ENCODE measurements around the gene TMEM117.

The TMEM117 gene

DNA sequence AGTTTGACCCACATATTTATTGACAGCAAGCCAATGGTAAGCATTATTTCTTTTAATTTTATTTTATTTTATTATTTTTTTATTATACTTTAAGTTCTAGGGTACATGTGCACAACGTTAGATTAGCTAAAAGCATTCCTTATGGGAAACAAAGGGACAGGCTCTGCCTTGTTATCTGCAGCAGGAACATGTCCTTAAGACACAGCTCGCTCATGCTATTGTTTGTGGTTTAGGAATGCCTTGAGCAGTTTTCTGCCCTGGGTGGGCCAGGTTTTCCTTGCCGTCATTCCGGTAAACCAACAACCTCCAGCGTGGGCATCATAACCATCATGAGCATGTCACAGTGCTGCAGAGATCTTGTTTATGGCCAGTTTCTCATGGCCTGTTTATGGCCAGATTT, 370.2 kb downstream of the TMEM117 start:
- no peaks in the 10 kb centered on the region for H3K27me3 ChIP-seq
- H3K9me3 ChIP-seq, result peaks cover 0 to 6% (median 0%) of the 10 kb centered on the region in 3 donors
- intact Hi-C loops (cut with DNase I; ENCODE audit: low total_unique reads), result no loop called here
- no peak overlapping the region for H3K4me3 ChIP-seq
- H3K27ac ChIP-seq, result no peak overlapping the region
- no peaks in the 10 kb centered on the region for H3K36me3 ChIP-seq
- no peaks in the 10 kb centered on the region for H3K4me1 ChIP-seq
- no peak for DNase-seq
- TF ChIP-seq, protein P1, sequence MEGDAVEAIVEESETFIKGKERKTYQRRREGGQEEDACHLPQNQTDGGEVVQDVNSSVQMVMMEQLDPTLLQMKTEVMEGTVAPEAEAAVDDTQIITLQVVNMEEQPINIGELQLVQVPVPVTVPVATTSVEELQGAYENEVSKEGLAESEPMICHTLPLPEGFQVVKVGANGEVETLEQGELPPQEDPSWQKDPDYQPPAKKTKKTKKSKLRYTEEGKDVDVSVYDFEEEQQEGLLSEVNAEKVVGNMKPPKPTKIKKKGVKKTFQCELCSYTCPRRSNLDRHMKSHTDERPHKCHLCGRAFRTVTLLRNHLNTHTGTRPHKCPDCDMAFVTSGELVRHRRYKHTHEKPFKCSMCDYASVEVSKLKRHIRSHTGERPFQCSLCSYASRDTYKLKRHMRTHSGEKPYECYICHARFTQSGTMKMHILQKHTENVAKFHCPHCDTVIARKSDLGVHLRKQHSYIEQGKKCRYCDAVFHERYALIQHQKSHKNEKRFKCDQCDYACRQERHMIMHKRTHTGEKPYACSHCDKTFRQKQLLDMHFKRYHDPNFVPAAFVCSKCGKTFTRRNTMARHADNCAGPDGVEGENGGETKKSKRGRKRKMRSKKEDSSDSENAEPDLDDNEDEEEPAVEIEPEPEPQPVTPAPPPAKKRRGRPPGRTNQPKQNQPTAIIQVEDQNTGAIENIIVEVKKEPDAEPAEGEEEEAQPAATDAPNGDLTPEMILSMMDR (IDR thresholded peaks at IDR 0.05), result no peak

DNA sequence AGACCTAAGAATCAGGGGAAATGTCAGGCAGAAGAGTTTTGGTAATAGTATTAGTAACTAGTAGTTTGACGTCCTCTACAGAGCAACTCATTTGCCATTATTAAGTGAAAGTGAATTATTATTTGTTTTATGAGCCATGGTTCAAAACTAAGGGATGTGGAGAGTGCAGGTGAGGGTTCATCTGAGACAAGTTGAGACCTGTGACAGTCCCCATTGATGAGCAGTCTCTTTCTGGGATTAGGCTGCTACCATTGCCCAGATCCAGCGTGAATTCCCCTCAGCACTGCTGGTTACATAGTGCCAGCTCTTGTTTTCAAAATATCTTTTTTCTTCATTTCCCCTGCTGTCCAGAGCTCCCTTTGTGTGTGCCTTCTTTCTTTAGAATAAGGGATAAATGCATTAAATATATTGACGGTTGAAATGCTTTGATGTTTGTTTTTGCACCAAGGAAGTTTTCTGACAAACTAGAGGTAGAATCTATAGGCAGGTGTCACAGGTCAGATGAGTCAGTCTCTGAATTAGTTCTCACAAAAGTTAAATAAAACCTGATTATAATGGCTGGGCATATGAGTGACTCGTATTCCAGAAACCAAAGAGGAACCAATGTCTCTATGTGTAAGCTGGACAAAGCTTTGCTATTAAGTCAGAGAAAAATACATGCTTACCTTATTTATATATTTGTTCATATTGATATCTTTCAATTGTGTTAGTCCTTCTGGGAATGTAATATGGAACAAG, 381.4 kb downstream of the TMEM117 start:
- no peaks in the 10 kb centered on the region for H3K9me3 ChIP-seq
- H3K36me3 ChIP-seq, result peaks cover 0 to 6% (median 0%) of the 10 kb centered on the region in 3 donors
- H3K27me3 ChIP-seq, result no peaks in the 10 kb centered on the region
- H3K4me1 ChIP-seq, result no peaks in the 10 kb centered on the region
- intact Hi-C loops (cut with DNase I; ENCODE audit: low total_unique reads), result no loop called here
- no peak overlapping the region for H3K27ac ChIP-seq
- DNase-seq, result no peak
- TF ChIP-seq, protein P1 (IDR thresholded peaks at IDR 0.05), result no peak
- H3K4me3 ChIP-seq, result no peak overlapping the region

DNA sequence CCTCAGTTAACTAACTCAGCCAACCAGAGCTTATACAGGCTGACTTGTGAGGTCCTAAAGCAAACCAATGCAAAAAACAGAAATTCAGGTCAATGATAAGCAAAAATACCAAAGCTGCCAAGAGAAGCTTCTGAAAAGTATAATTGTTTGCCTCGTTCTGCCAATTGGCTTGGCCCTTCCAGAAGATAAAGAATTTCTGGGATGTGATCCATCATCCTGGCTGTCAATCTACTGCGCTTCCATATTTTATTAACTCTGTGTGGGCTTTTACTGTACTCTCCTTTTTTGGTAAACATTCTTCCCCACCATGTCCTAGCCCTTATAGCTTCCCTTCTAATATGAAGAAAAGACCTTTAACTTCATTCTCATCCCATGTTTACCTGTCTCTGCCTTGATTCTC, 387.9 kb downstream of the TMEM117 start:
- no peak for DNase-seq
- Histone ChIP-seq H3K4me1 (no peaks in the 10 kb centered on the region), H3K9me3 (no peaks in the 10 kb centered on the region), H3K27ac (no peak overlapping the region), H3K36me3 (no peaks in the 10 kb centered on the region), H3K4me3 (no peak overlapping the region), H3K27me3 (no peaks in the 10 kb centered on the region)
- intact Hi-C loops (cut with DNase I; ENCODE audit: low total_unique reads), result no loop called here
- TF ChIP-seq, protein P1 (IDR thresholded peaks at IDR 0.05), result no peak

DNA sequence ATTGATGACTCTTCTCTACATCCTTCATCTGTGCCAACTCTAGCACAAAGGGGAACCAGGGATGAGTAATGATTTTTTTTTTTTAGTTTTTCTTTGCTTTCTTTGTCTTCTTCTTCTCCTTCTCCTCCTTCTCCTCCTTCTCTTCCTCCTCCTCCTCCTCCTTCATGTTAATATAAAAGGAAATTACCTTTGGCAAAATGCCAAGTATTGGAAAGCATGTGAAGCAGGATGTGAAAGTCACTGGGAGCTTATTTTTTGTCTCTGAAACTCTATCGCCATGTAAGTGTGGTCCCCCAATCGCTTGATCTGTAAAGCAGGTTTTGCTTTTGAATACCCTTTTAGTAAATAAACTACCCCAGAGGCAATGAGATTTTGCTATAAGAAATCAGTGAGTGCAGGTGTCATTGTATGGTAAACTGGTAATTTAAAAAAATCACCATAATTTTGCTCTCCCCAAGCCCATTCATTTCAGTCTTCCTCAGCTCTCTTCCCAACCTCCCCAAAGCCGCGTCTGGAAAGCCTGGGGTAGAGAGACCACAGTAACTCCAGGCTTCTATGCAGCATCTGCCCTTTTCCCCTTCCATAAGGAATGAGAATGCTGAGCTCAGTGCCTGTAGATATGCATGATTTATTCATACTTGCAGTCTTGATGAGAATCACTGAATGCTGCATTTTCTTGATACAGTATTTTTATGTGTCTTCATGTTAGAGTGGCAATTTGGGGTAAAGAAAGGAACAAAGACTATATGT, 388.7 kb downstream of the TMEM117 start:
- Histone ChIP-seq H3K4me3 (no peak overlapping the region), H3K9me3 (no peaks in the 10 kb centered on the region), H3K27me3 (no peaks in the 10 kb centered on the region), H3K36me3 (no peaks in the 10 kb centered on the region), H3K27ac (no peak overlapping the region), H3K4me1 (no peaks in the 10 kb centered on the region)
- TF ChIP-seq, protein P1 (IDR thresholded peaks at IDR 0.05), result no peak
- DNase-seq, result no peak
- intact Hi-C loops (cut with DNase I; ENCODE audit: low total_unique reads), result no loop called here

DNA sequence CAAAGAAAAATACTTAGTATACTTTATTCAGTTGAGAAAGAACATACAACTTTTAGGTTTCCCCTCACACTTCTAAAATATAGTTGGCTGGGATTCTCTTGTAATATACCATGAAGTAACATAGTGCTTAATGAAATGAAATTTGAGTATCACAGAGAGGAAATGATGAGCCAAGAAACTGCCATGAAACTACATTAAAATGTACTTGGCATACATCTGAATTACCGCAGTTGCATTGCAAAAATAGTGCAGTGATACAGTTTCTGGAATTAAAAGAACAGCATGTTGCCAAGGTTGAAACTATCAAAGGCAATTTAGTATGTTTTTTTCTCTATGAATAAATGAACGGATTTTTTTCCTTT, 389.2 kb downstream of the TMEM117 start:
- no peaks in the 10 kb centered on the region for H3K36me3 ChIP-seq
- H3K9me3 ChIP-seq, result no peaks in the 10 kb centered on the region
- TF ChIP-seq, protein P1 (IDR thresholded peaks at IDR 0.05), result no peak
- no peaks in the 10 kb centered on the region for H3K27me3 ChIP-seq
- no peaks in the 10 kb centered on the region for H3K4me1 ChIP-seq
- no peak overlapping the region for H3K27ac ChIP-seq
- no peak for DNase-seq
- intact Hi-C loops (cut with DNase I; ENCODE audit: low total_unique reads), result no loop called here
- no peak overlapping the region for H3K4me3 ChIP-seq
